IMR-90 (cell line): Measurements from ENCODE around the gene ATG7. TPM values are rescaled to one million over a fixed set of nuclear protein-coding genes. Genes with fewer than 3 reads are reported as not detected.

Experiments
- ATAC-seq: fragments of 200-7000 bp; cut with Tn5 transposase; 2 replicates; pipeline ENCODE4 v1.9.1; 2020; ENCODE audit warnings: low read depth, mild to moderate bottlenecking, moderate library complexity
- BruUV-seq: library from RNA; stranded (reverse); fragments of 400-500 nt; replicated peaks from 2 replicates; lab custom pipeline; 2021; lab: Mats Ljungman, UMichigan
- CTCF ChIA-PET: fragments of 300-600 bp; formaldehyde crosslinking; extraction: SDS; loops from one replicate; lab custom pipeline; 2021; ENCODE audit warnings: antibody characterized with exemption; lab: Yijun Ruan, JAX
- POLR2A ChIA-PET: fragments of 300-600 bp; sonication (Branson Sonifier 250); formaldehyde crosslinking; loops from one replicate; lab custom pipeline; 2022; ENCODE audit warnings: antibody characterized with exemption; ENCODE audit not compliant: unreplicated experiment; lab: Charles Lee
- DNase-seq: peaks from one replicate; pipeline ENCODE4 v3.0.0; 2013
- H2AFZ ChIP-seq: replicated peaks from 2 replicates; pipeline ENCODE3; 2013; ENCODE audit warnings: low read length, mild to moderate bottlenecking; ENCODE audit not compliant: poor library complexity
- H2AK5ac ChIP-seq: 2 replicates; pipeline ENCODE4 v1.6.1; 2013; ENCODE audit warnings: low read depth, low read length, inconsistent platforms
- H2AK9ac ChIP-seq: replicated peaks from 2 replicates; pipeline ENCODE3; 2013; ENCODE audit warnings: mild to moderate bottlenecking, low read depth, low read length, moderate library complexity; ENCODE audit not compliant: poor library complexity
- H2BK120ac ChIP-seq: 2 replicates; pipeline ENCODE4 v1.6.1; 2013; ENCODE audit warnings: low read depth, low read length, inconsistent platforms
- H2BK15ac ChIP-seq: 3 replicates; pipeline ENCODE4 v1.6.1; 2013; ENCODE audit warnings: low read depth, low read length, inconsistent platforms
- H2BK20ac ChIP-seq: 2 replicates; pipeline ENCODE4 v1.6.1; 2013; ENCODE audit warnings: low read depth, mild to moderate bottlenecking, inconsistent platforms, low read length, moderate library complexity
- H2BK5ac ChIP-seq: 2 replicates; pipeline ENCODE4 v1.6.1; 2013; ENCODE audit warnings: mild to moderate bottlenecking, low read depth, low read length, inconsistent platforms; ENCODE audit not compliant: poor library complexity, severe bottlenecking
- H3K14ac ChIP-seq: replicated peaks from 2 replicates; pipeline ENCODE4 v1.6.1; 2013; ENCODE audit warnings: low read depth, low read length, inconsistent platforms
- H3K18ac ChIP-seq: 2 replicates; pipeline ENCODE4 v1.6.1; 2013; ENCODE audit warnings: low read depth, low read length, control low read depth
- H3K23ac ChIP-seq: 2 replicates; pipeline ENCODE4 v1.6.1; 2013; ENCODE audit warnings: low read depth, low read length, inconsistent platforms
- H3K27ac ChIP-seq: 2 replicates; pipeline ENCODE4 v1.5.1; 2013; ENCODE audit warnings: mild to moderate bottlenecking, control low read depth, low read length; ENCODE audit not compliant: insufficient read depth
- H3K27me3 ChIP-seq: 2 replicates; pipeline ENCODE4 v1.6.1; 2013; ENCODE audit warnings: low read length; ENCODE audit not compliant: control insufficient read depth, insufficient read depth
- H3K36me3 ChIP-seq: 2 replicates; pipeline ENCODE4 v1.6.1; 2013; ENCODE audit warnings: low read length, mixed read lengths; ENCODE audit not compliant: control insufficient read depth, insufficient read depth
- H3K4ac ChIP-seq: 2 replicates; pipeline ENCODE4 v1.6.1; 2013; ENCODE audit warnings: low read depth, low read length, inconsistent platforms
- H3K4me1 ChIP-seq: 2 replicates; pipeline ENCODE4 v1.6.1; 2013; ENCODE audit warnings: low read length, mixed read lengths; ENCODE audit not compliant: control insufficient read depth, insufficient read depth
- H3K4me2 ChIP-seq: 2 replicates; pipeline ENCODE4 v1.6.1; 2013; ENCODE audit warnings: low read depth, mild to moderate bottlenecking, control low read depth, low read length, moderate library complexity
- H3K4me3 ChIP-seq: 2 replicates; pipeline ENCODE4 v1.5.1; 2013; ENCODE audit warnings: low read depth, mild to moderate bottlenecking, control low read depth, low read length, moderate library complexity; ENCODE audit not compliant: insufficient read depth
- H3K56ac ChIP-seq: 2 replicates; pipeline ENCODE4 v1.6.1; 2013; ENCODE audit warnings: low read length, inconsistent platforms; ENCODE audit not compliant: insufficient read depth; ENCODE audit errors: extremely low read depth
- H3K79me1 ChIP-seq, 2 experiments: 2 replicates each; pipeline ENCODE4 v1.6.1; 2013; ENCODE audit warnings: low read length in 2 of 2, inconsistent platforms in 1 of 2, low read depth in 1 of 2
- H3K9ac ChIP-seq: 2 replicates; pipeline ENCODE4 v1.6.1; 2013; ENCODE audit warnings: low read depth, low read length, control low read depth
- H3K9me1 ChIP-seq: 2 replicates; pipeline ENCODE4 v1.6.1; 2013; ENCODE audit warnings: low read length, inconsistent platforms; ENCODE audit not compliant: insufficient read depth
- H3K9me3 ChIP-seq: 2 replicates; pipeline ENCODE4 v1.6.1; 2013; ENCODE audit warnings: low read length; ENCODE audit not compliant: control insufficient read depth, insufficient read depth
- H4K20me1 ChIP-seq: 2 replicates; pipeline ENCODE4 v1.6.1; 2013; ENCODE audit warnings: low read length, inconsistent platforms; ENCODE audit not compliant: insufficient read depth
- H4K5ac ChIP-seq: 2 replicates; pipeline ENCODE4 v1.6.1; 2013; ENCODE audit warnings: mild to moderate bottlenecking, low read depth, low read length, control low read depth
- H4K8ac ChIP-seq, 2 experiments: 2 replicates each; pipeline ENCODE4 v1.6.1; 2013; ENCODE audit warnings: low read depth in 2 of 2, low read length in 2 of 2, control low read depth in 1 of 2, inconsistent platforms in 1 of 2
- H4K91ac ChIP-seq: 2 replicates; pipeline ENCODE4 v1.6.1; 2013; ENCODE audit warnings: low read depth, low read length, inconsistent platforms; ENCODE audit not compliant: insufficient read depth
- BHLHE40 ChIP-seq: fragments of 150-350 bp; IDR thresholded peaks from 2 replicates; pipeline ENCODE4 v1.6.1; 2016; ENCODE audit warnings: mild to moderate bottlenecking, low read depth, low read length
- CHD1 ChIP-seq: IDR thresholded peaks from 2 replicates; pipeline ENCODE4 v1.6.1; 2012; ENCODE audit warnings: low read depth, low read length, improper control_type of control experiment
- FOS ChIP-seq: fragments of 150-350 bp; IDR thresholded peaks from 2 replicates; pipeline ENCODE4 v1.6.1; 2016; ENCODE audit warnings: low read depth, low read length
- MAFK ChIP-seq: IDR thresholded peaks from 2 replicates; pipeline ENCODE4 v1.6.1; 2012; ENCODE audit warnings: low read depth, low read length, improper control_type of control experiment
- MAZ ChIP-seq: IDR thresholded peaks from 2 replicates; pipeline ENCODE4 v1.6.1; 2012; ENCODE audit warnings: low read depth, mild to moderate bottlenecking, low read length, improper control_type of control experiment, moderate library complexity, borderline replicate concordance
- MXI1 ChIP-seq: IDR thresholded peaks from 2 replicates; pipeline ENCODE4 v1.6.1; 2012; ENCODE audit warnings: low read depth, mild to moderate bottlenecking, low read length, moderate library complexity, borderline replicate concordance
- NFE2L2 ChIP-seq: fragments of 150-350 bp; IDR thresholded peaks from 2 replicates; pipeline ENCODE4 v1.6.1; 2016; ENCODE audit warnings: low read depth, mild to moderate bottlenecking, low read length
- POLR2A ChIP-seq: IDR thresholded peaks from 2 replicates; pipeline ENCODE4 v1.6.1; 2012; ENCODE audit warnings: mild to moderate bottlenecking, low read depth, low read length
- RCOR1 ChIP-seq: IDR thresholded peaks from 2 replicates; pipeline ENCODE4 v1.6.1; 2012; ENCODE audit warnings: mild to moderate bottlenecking, low read length, improper control_type of control experiment; ENCODE audit not compliant: insufficient replicate concordance
- RFX5 ChIP-seq: IDR thresholded peaks from 2 replicates; pipeline ENCODE4 v1.8.0; 2012; ENCODE audit warnings: low read depth, mild to moderate bottlenecking, low read length, moderate library complexity
- WGBS, 2 experiments: methylation state at CpG; one replicate each; pipeline versions ENCODE4 v1.1.5 to v1.1.7; 2013; ENCODE audit warnings: missing lambda C conversion rate in 2 of 2; ENCODE audit not compliant: insufficient read length in 1 of 2; ENCODE audit errors: extremely low coverage in 2 of 2; 5-methylcytosine and 5-hydroxymethylcytosine counted together
- dilution Hi-C: fragments of 300-500 bp; cut with HindIII; formaldehyde crosslinking; loops from one replicate; pipeline ENCODE4 v1.14.3; 2018; ENCODE audit warnings: low sequenced_read_pairs; ENCODE audit not compliant: unreplicated experiment
- in situ Hi-C: fragments of 300-500 bp; cut with MboI; formaldehyde crosslinking; loops from 3 replicates; pipeline ENCODE4 v1.14.3; 2019; ENCODE audit warnings: low sequenced_read_pairs, inconsistent platforms, mixed read lengths
- intact Hi-C: fragments of 100-400 bp; cut with micrococcal nuclease; formaldehyde crosslinking; loops from 2 replicates; pipeline ENCODE4 v1.10.0; 2022
- polyA plus RNA-seq, 3 experiments: library from polyadenylated mRNA; depleted of rRNA; stranded (reverse); fragments of >200 nt; gene quantifications; 2 replicates each; pipeline ENCODE4 v1.2.3, GENCODE V29; 2012; ENCODE audit warnings: low replicate concordance in 1 of 3
- total RNA-seq: library from RNA; depleted of rRNA; stranded (reverse); fragments of >200 nt; gene quantifications from 2 replicates; pipeline ENCODE4 v1.2.3, GENCODE V29; 2012
- TF ChIP-seq, protein P1 (sequence below): fragments of 150-350 bp; IDR thresholded peaks from 2 replicates; pipeline ENCODE4 v1.6.1; 2017; ENCODE audit warnings: mild to moderate bottlenecking, antibody characterized with exemption, low read length, low read depth
- TF ChIP-seq, protein P2 (sequence below): conservative IDR thresholded peaks from 2 replicates; pipeline ENCODE4 v1.5.1; 2012; ENCODE audit warnings: mild to moderate bottlenecking, low read depth, low read length, improper control_type of control experiment
- TF ChIP-seq, protein P3 (sequence below): fragments of 150-350 bp; IDR thresholded peaks from 2 replicates; pipeline ENCODE4 v1.6.1; 2016; ENCODE audit warnings: low read depth, mild to moderate bottlenecking, low read length, moderate library complexity, borderline replicate concordance

ATG7 gene
- total and polyA plus RNA-seq, 2 of the 4 experiments (the other 2 are of a cell fraction) = 15.6 to 51.4 TPM

DNA sequence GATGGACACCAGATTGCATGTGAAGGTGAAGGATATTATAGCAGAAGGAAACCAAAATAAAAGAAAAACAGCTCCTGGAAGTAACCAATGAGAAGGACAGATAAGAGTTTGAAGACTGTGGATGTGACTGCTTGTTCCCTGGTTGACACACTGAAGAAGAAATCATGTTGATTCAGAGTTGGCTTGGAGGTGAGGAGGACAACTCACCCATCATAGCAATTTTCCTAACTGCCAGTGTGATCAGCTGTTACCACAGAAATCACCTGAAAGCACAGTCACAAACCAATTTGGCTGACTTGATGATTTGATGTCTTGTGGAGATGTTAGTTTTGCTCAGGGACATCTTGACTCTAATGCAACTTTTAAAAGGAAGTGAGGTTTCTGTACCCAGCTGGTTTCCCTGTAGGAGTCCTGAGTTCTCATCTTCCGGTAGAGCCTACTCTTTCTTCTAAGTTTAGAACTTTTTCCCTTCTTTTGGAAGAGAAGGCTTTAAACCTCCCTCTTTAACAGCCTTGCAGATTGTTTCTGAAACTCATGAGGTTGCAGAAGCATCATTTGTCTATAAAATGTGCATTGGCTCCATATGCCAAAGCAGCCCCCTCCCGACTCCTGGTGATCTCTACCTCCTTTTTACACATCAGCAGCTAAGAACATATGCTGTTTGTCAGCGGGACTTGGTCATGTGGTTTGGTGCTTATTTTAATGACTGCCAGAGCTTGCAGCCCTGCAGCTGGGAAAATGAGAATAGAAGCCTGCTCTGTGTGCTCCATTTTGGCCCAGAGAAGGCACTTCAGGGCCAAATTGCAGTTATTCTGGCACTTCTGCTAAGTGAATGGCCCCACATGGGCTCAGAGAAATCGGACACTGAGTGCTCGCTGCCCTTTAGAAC lies 10.3 kb downstream of the ATG7 start:
- H2BK5ac ChIP-seq = peak overlapping the region; percentile 62
- peak overlapping the region; percentile 78 for H2BK120ac ChIP-seq
- dilution Hi-C loops (no loop called here), intact Hi-C loops (no loop called here), in situ Hi-C loops (no loop called here)
- peaks cover 2% of the 10 kb centered on the region; the same call in 1 of the 2 replicates for H3K36me3 ChIP-seq
- H3K4me2 ChIP-seq = peak overlapping the region; percentile 53
- H3K9me1 ChIP-seq = peaks cover 28% of the 10 kb centered on the region
- peak overlapping the region; percentile 94; the same call in 1 of the 2 replicates for H3K27ac ChIP-seq
- peak overlapping the region; percentile 37 for H3K9ac ChIP-seq
- H3K4me3 ChIP-seq = no peak overlapping the region
- peak overlapping the region; percentile 1 to 29; a peak in 3 of 4 replicates for H4K8ac ChIP-seq
- peak overlapping the region; percentile 49 for H2AK9ac ChIP-seq
- peak overlapping the region; percentile 80 for H4K91ac ChIP-seq
- H4K5ac ChIP-seq = peak overlapping the region; percentile 66
- peaks cover 40 to 70% of the 10 kb centered on the region in 2 experiments for H3K79me1 ChIP-seq
- peak overlapping the region; percentile 84 for H3K14ac ChIP-seq
- DNase-seq (peak; percentile 59), ATAC-seq (peak; percentile 35; the same call in 1 of the 2 replicates)
- peak overlapping the region; percentile 92 for H3K18ac ChIP-seq
- BruUV-seq = no TSS peak
- H3K56ac ChIP-seq = 0 out of 2 replicates have a peak overlapping the region, but pooled peaks have one; percentile 2
- peak overlapping the region; percentile 46 for H3K23ac ChIP-seq
- peak overlapping the region; percentile 40 for H2BK20ac ChIP-seq
- CTCF ChIA-PET = interaction anchor here (0.7 to 1.2 kb wide), 4 partner anchors 9 to 18 kb away, joined by 3 to 4 read pairs (median 3); no protein-coding TSS in a partner anchor
- no peaks in the 10 kb centered on the region for H3K9me3 ChIP-seq
- peak overlapping the region; percentile 77 for H3K4ac ChIP-seq
- H3K4me1 ChIP-seq = peaks cover 27% of the 10 kb centered on the region
- H3K27me3 ChIP-seq = no peaks in the 10 kb centered on the region
- H2AFZ ChIP-seq = no peak overlapping the region
- POLR2A ChIA-PET = interaction anchor here (0.7 kb wide), 1 partner anchor 185 kb away, joined by 3 read pairs; no protein-coding TSS in a partner anchor
- H2BK15ac ChIP-seq = peak overlapping the region; percentile 90; the same call in 2 of the 3 replicates
- no peaks in the 10 kb centered on the region for H4K20me1 ChIP-seq
- peak overlapping the region; percentile 65 for H2AK5ac ChIP-seq
- 43% methylated on average over 2 of the region's 5 CpGs; no CpG with 5 or more reads in 1 of the 2 experiments for WGBS, 2 experiments
- TF ChIP-seq, protein P1, sequence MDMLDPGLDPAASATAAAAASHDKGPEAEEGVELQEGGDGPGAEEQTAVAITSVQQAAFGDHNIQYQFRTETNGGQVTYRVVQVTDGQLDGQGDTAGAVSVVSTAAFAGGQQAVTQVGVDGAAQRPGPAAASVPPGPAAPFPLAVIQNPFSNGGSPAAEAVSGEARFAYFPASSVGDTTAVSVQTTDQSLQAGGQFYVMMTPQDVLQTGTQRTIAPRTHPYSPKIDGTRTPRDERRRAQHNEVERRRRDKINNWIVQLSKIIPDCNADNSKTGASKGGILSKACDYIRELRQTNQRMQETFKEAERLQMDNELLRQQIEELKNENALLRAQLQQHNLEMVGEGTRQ = no peak
- TF ChIP-seq FOS (no peak), MAFK (no peak), BHLHE40 (no peak), CHD1 (no peak), MXI1 (no peak), RCOR1 (no peak), NFE2L2 (no peak), MAZ (no peak), POLR2A (no peak), RFX5 (no peak)
- TF ChIP-seq, protein P2, sequence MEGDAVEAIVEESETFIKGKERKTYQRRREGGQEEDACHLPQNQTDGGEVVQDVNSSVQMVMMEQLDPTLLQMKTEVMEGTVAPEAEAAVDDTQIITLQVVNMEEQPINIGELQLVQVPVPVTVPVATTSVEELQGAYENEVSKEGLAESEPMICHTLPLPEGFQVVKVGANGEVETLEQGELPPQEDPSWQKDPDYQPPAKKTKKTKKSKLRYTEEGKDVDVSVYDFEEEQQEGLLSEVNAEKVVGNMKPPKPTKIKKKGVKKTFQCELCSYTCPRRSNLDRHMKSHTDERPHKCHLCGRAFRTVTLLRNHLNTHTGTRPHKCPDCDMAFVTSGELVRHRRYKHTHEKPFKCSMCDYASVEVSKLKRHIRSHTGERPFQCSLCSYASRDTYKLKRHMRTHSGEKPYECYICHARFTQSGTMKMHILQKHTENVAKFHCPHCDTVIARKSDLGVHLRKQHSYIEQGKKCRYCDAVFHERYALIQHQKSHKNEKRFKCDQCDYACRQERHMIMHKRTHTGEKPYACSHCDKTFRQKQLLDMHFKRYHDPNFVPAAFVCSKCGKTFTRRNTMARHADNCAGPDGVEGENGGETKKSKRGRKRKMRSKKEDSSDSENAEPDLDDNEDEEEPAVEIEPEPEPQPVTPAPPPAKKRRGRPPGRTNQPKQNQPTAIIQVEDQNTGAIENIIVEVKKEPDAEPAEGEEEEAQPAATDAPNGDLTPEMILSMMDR = no peak
- TF ChIP-seq, protein P3, sequence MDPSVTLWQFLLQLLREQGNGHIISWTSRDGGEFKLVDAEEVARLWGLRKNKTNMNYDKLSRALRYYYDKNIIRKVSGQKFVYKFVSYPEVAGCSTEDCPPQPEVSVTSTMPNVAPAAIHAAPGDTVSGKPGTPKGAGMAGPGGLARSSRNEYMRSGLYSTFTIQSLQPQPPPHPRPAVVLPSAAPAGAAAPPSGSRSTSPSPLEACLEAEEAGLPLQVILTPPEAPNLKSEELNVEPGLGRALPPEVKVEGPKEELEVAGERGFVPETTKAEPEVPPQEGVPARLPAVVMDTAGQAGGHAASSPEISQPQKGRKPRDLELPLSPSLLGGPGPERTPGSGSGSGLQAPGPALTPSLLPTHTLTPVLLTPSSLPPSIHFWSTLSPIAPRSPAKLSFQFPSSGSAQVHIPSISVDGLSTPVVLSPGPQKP = no peak
